NB4 (cell line): ENCODE results near the gene SIX3.

Source experiments
- CTCF ChIP-seq: IDR thresholded peaks from one replicate; pipeline ENCODE4 v1.5.1; 2012; ENCODE audit warnings: low read depth, low read length
- MYC ChIP-seq: IDR thresholded peaks from 2 replicates; pipeline ENCODE4 v1.6.1; 2011; ENCODE audit warnings: low read depth, low read length
- POLR2A ChIP-seq: IDR thresholded peaks from 2 replicates; pipeline ENCODE4 v1.6.1; 2011; ENCODE audit warnings: mild to moderate bottlenecking; ENCODE audit not compliant: insufficient read length; ENCODE audit errors: extremely low read depth
- TF ChIP-seq, protein P1 (sequence below): IDR thresholded peaks from 2 replicates; pipeline ENCODE4 v1.6.1; 2011; ENCODE audit warnings: low read depth, low read length

DNA sequence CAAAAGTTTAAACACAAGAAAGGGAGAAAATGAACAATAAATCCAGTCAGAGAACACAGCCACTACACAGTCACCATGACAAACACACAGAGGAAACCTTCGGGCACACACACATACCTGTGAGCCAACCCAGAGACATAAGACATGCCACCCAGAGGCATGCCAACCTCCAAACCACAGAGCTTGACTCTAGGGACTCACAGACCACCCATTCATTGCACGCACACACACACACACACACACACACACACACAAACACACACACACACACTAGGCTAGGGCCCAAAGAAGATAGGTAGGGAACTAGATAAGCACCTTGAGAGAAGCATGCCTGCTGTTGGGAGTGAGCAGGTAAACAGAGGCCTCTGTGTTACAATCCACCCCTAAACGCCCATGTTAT lies 9.1 kb downstream of the SIX3 start:
- TF ChIP-seq CTCF: no peak
- no peak for TF ChIP-seq MYC
- no peak for TF ChIP-seq POLR2A
- TF ChIP-seq, protein P1, sequence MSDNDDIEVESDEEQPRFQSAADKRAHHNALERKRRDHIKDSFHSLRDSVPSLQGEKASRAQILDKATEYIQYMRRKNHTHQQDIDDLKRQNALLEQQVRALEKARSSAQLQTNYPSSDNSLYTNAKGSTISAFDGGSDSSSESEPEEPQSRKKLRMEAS: no peak
